Measurements from ENCODE around the gene KCTD11. TPM values are rescaled to one million over a fixed set of nuclear protein-coding genes. Genes with fewer than 3 reads are reported as not detected.

Gene KCTD11
- total RNA-seq, 1 experiment from 2014 or later: 5.1 TPM

DNA sequence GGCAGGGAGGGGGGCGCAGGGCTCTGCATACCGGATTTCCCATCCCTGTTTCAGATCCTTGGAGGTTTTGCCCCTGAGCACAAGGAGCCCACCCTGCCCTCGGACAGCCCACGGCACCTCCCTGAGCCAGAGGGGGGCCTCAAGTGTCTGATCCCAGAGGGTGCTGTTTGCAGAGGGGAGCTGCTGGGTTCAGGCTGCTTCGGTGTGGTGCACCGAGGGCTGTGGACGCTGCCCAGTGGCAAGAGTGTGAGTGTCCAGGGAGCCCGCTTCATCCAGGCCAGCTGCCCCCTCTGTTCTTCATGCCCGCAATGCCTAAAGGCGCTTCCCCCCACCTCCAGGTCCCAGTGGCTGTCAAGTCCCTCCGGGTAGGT lies 31.4 kb downstream of the KCTD11 start:
- H3K27ac Mint-ChIP-seq (ENCODE audit: unreplicated experiment): no peak overlapping the region
- no peak overlapping the region for H3K4me3 Mint-ChIP-seq (ENCODE audit: unreplicated experiment)
- H3K36me3 ChIP-seq (ENCODE audit: control insufficient read depth, insufficient read depth, low read length): no peaks in the 10 kb centered on the region
- H3K4me3 ChIP-seq (ENCODE audit: low read depth, low read length): no peak overlapping the region
- intact Hi-C loops (cut with micrococcal nuclease; ENCODE audit: unreplicated experiment): no loop called here
- CTCF ChIA-PET: no interaction called here
- H3K9me3 Mint-ChIP-seq (ENCODE audit: unreplicated experiment): no peaks in the 10 kb centered on the region
- peaks cover 5% of the 10 kb centered on the region for H3K36me3 Mint-ChIP-seq (ENCODE audit: insufficient read depth, unreplicated experiment)
- no peak for DNase-seq
- no TSS peak for BruUV-seq (replicated peaks)
- H3K4me1 ChIP-seq: no peaks in the 10 kb centered on the region
- H3K9me3 ChIP-seq: no peaks in the 10 kb centered on the region
- TF ChIP-seq, protein P1, sequence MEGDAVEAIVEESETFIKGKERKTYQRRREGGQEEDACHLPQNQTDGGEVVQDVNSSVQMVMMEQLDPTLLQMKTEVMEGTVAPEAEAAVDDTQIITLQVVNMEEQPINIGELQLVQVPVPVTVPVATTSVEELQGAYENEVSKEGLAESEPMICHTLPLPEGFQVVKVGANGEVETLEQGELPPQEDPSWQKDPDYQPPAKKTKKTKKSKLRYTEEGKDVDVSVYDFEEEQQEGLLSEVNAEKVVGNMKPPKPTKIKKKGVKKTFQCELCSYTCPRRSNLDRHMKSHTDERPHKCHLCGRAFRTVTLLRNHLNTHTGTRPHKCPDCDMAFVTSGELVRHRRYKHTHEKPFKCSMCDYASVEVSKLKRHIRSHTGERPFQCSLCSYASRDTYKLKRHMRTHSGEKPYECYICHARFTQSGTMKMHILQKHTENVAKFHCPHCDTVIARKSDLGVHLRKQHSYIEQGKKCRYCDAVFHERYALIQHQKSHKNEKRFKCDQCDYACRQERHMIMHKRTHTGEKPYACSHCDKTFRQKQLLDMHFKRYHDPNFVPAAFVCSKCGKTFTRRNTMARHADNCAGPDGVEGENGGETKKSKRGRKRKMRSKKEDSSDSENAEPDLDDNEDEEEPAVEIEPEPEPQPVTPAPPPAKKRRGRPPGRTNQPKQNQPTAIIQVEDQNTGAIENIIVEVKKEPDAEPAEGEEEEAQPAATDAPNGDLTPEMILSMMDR (IDR thresholded peaks at IDR 0.05; ENCODE audit: insufficient read depth in 1 of 2, low read depth in 1 of 2, low read length in 1 of 2, severe bottlenecking in 1 of 2, unreplicated experiment in 1 of 2): no peak
- H3K27me3 Mint-ChIP-seq (ENCODE audit: insufficient read depth, unreplicated experiment): no peaks in the 10 kb centered on the region
- H3K4me1 Mint-ChIP-seq (ENCODE audit: low read depth, unreplicated experiment): peaks cover 7% of the 10 kb centered on the region
- H3K27me3 ChIP-seq (replicated peaks; ENCODE audit: control insufficient read depth, insufficient read depth, low read length): no peaks in the 10 kb centered on the region
- POLR2A ChIA-PET: no interaction called here

DNA sequence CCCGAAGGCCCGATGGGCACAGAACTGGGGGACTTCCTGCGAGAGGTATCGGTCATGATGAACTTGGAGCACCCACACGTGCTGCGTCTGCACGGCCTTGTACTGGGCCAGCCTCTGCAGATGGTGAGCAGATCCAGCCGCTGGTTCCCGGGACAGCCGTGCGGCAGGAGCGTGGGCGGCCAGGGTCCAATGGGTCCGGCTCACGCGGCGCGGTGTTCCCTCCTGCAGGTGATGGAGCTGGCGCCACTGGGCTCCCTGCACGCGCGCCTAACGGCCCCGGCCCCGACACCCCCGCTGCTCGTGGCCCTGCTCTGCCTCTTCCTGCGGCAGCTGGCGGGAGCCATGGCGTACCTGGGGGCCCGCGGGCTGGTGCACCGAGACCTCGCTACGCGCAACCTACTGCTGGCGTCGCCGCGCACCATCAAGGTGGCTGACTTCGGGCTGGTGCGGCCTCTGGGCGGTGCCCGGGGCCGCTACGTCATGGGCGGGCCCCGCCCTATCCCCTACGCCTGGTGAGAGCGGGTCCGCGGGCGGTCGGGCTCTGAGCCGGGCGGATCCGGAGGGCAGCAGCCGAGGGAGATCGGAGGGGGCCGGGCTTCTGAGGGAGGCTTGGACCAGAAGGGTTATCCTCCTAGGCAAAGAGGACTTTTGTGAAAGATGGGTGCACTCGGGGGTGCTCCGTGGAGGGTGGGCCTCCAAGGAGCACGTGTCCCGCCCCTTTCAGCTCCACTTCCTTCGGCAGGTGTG lies 32.0 kb downstream of the KCTD11 start:
- CTCF ChIA-PET: no interaction called here
- H3K9me3 ChIP-seq: no peaks in the 10 kb centered on the region
- H3K4me1 Mint-ChIP-seq (ENCODE audit: low read depth, unreplicated experiment): peaks cover 7% of the 10 kb centered on the region
- no peaks in the 10 kb centered on the region for H3K27me3 Mint-ChIP-seq (ENCODE audit: insufficient read depth, unreplicated experiment)
- POLR2A ChIA-PET: no interaction called here
- DNase-seq: no peak
- no peak overlapping the region for H3K4me3 ChIP-seq (ENCODE audit: low read depth, low read length)
- no peaks in the 10 kb centered on the region for H3K4me1 ChIP-seq
- peaks cover 5% of the 10 kb centered on the region for H3K36me3 Mint-ChIP-seq (ENCODE audit: insufficient read depth, unreplicated experiment)
- intact Hi-C loops (cut with micrococcal nuclease; ENCODE audit: unreplicated experiment): no loop called here
- TF ChIP-seq, protein P1 (IDR thresholded peaks at IDR 0.05; ENCODE audit: insufficient read depth in 1 of 2, low read depth in 1 of 2, low read length in 1 of 2, severe bottlenecking in 1 of 2, unreplicated experiment in 1 of 2): no peak
- no peak overlapping the region for H3K27ac Mint-ChIP-seq (ENCODE audit: unreplicated experiment)
- no peaks in the 10 kb centered on the region for H3K27me3 ChIP-seq (replicated peaks; ENCODE audit: control insufficient read depth, insufficient read depth, low read length)
- H3K4me3 Mint-ChIP-seq (ENCODE audit: unreplicated experiment): no peak overlapping the region
- BruUV-seq (replicated peaks): no TSS peak
- H3K36me3 ChIP-seq (ENCODE audit: control insufficient read depth, insufficient read depth, low read length): no peaks in the 10 kb centered on the region
- H3K9me3 Mint-ChIP-seq (ENCODE audit: unreplicated experiment): no peaks in the 10 kb centered on the region

- Histone ChIP-seq H3K27me3 (replicated peaks; ENCODE audit: control insufficient read depth, insufficient read depth, low read length) (no peaks in the 10 kb centered on the region), H3K4me1 (no peaks in the 10 kb centered on the region), H3K36me3 (ENCODE audit: control insufficient read depth, insufficient read depth, low read length) (no peaks in the 10 kb centered on the region), H3K4me3 (ENCODE audit: low read depth, low read length) (no peak overlapping the region), H3K9me3 (no peaks in the 10 kb centered on the region)
- H3K9me3 Mint-ChIP-seq (ENCODE audit: unreplicated experiment): no peaks in the 10 kb centered on the region
- peaks cover 5% of the 10 kb centered on the region for H3K36me3 Mint-ChIP-seq (ENCODE audit: insufficient read depth, unreplicated experiment)
- DNase-seq: no peak
- no TSS peak for BruUV-seq (replicated peaks)
- ChIA-PET POLR2A (no interaction called here), CTCF (no interaction called here)
- H3K4me1 Mint-ChIP-seq (ENCODE audit: low read depth, unreplicated experiment): peaks cover 7% of the 10 kb centered on the region
- H3K4me3 Mint-ChIP-seq (ENCODE audit: unreplicated experiment): no peak overlapping the region
- no peak overlapping the region for H3K27ac Mint-ChIP-seq (ENCODE audit: unreplicated experiment)
- intact Hi-C loops (cut with micrococcal nuclease; ENCODE audit: unreplicated experiment): no loop called here
- TF ChIP-seq, protein P1 (IDR thresholded peaks at IDR 0.05; ENCODE audit: insufficient read depth in 1 of 2, low read depth in 1 of 2, low read length in 1 of 2, severe bottlenecking in 1 of 2, unreplicated experiment in 1 of 2): no peak
- no peaks in the 10 kb centered on the region for H3K27me3 Mint-ChIP-seq (ENCODE audit: insufficient read depth, unreplicated experiment)
These were observed 32.6 kb downstream of the KCTD11 start for GRCh38 chr17:7384489-7385081.

Data from Caco-2 (cell line).